ENCODE data around the gene CCNL2. TPM values are rescaled to one million over a fixed set of nuclear protein-coding genes. Genes with fewer than 3 reads are reported as not detected.

The CCNL2 gene
- total and polyA plus RNA-seq, 2 donors (not counting 1 experiment from before 2014, with no cell fraction given) = 102 to 116 TPM

GRCh38 chr1:1367315-1367714 is 31.8 kb downstream of the CCNL2 start:
- Histone ChIP-seq H3K36me3 (ENCODE audit: control insufficient read depth, insufficient read depth, low read length) (peaks cover 4% of the 10 kb centered on the region), H2AFZ (ENCODE audit: low read length) (no peak overlapping the region), H3K4me3 (replicated peaks in 1 of 4; ENCODE audit: control extremely low read depth in 1 of 4, insufficient read depth in 1 of 4, low read depth in 3 of 4, low read length in 4 of 4) (no peak overlapping the region)

GRCh38 chr1:1366699-1367066 is 32.5 kb downstream of the CCNL2 start:
- H2AFZ ChIP-seq (ENCODE audit: low read length) = no peak overlapping the region
- TF ChIP-seq CTCF (conservative IDR thresholded peaks at IDR 0.05 in 1 of 2, IDR thresholded peaks at IDR 0.05 in 1 of 2; ENCODE audit: low read depth in 1 of 2, low read length in 2 of 2) (no peak), EZH2 (IDR thresholded peaks at IDR 0.05; ENCODE audit: low read length, missing control alignments) (no peak)
- no peaks in the 10 kb centered on the region for H4K20me1 ChIP-seq (ENCODE audit: control insufficient read depth, extremely low read depth, insufficient read depth, low read length)
- no peak for DNase-seq (ENCODE audit: low read depth in 2 of 2)
- H3K79me2 ChIP-seq (ENCODE audit: control insufficient read depth, insufficient read depth, low read length) = no peaks in the 10 kb centered on the region
- H3K4me1 ChIP-seq (ENCODE audit: control insufficient read depth, extremely low read depth, insufficient read depth, low read length) = peaks cover 7% of the 10 kb centered on the region
- no peak overlapping the region for H3K27ac ChIP-seq (ENCODE audit: insufficient read depth, low read length)
- H3K27me3 ChIP-seq (ENCODE audit: control insufficient read depth, insufficient read depth, low read length) = no peaks in the 10 kb centered on the region
- H3K9me3 ChIP-seq (ENCODE audit: control insufficient read depth, insufficient read depth, low read depth, low read length) = peaks cover 4% of the 10 kb centered on the region
- H3K36me3 ChIP-seq (ENCODE audit: control insufficient read depth, insufficient read depth, low read length) = peaks cover 1% of the 10 kb centered on the region
- H3K4me3 ChIP-seq (replicated peaks in 1 of 4; ENCODE audit: control extremely low read depth in 1 of 4, insufficient read depth in 1 of 4, low read depth in 3 of 4, low read length in 4 of 4) = no peak overlapping the region
- no peak overlapping the region for H3K9ac ChIP-seq (ENCODE audit: insufficient read depth, low read length)
- no peak overlapping the region for H3K4me2 ChIP-seq (ENCODE audit: extremely low read depth, insufficient read depth, low read length)

More at GRCh38 chr1:1367315-1367714, 31.8 kb downstream of the CCNL2 start:
- Histone ChIP-seq H3K4me1 (ENCODE audit: control insufficient read depth, extremely low read depth, insufficient read depth, low read length) (peaks cover 8% of the 10 kb centered on the region), H3K9me3 (ENCODE audit: control insufficient read depth, insufficient read depth, low read depth, low read length) (peaks cover 4% of the 10 kb centered on the region), H3K79me2 (ENCODE audit: control insufficient read depth, insufficient read depth, low read length) (peaks cover 3% of the 10 kb centered on the region), H4K20me1 (ENCODE audit: control insufficient read depth, extremely low read depth, insufficient read depth, low read length) (no peaks in the 10 kb centered on the region), H3K27ac (ENCODE audit: insufficient read depth, low read length) (no peak overlapping the region), H3K4me2 (ENCODE audit: extremely low read depth, insufficient read depth, low read length) (no peak overlapping the region), H3K27me3 (ENCODE audit: control insufficient read depth, insufficient read depth, low read length) (no peaks in the 10 kb centered on the region), H3K9ac (ENCODE audit: insufficient read depth, low read length) (no peak overlapping the region)
- TF ChIP-seq CTCF (conservative IDR thresholded peaks at IDR 0.05 in 1 of 2, IDR thresholded peaks at IDR 0.05 in 1 of 2; ENCODE audit: low read depth in 1 of 2, low read length in 2 of 2) = no peak
- TF ChIP-seq EZH2 (IDR thresholded peaks at IDR 0.05; ENCODE audit: low read length, missing control alignments) = no peak
- no peak for DNase-seq (ENCODE audit: low read depth in 2 of 2)

GRCh38 chr1:1365875-1366698 is 33.0 kb downstream of the CCNL2 start:
- TF ChIP-seq CTCF (conservative IDR thresholded peaks at IDR 0.05 in 1 of 2, IDR thresholded peaks at IDR 0.05 in 1 of 2; ENCODE audit: low read depth in 1 of 2, low read length in 2 of 2) (no peak), EZH2 (IDR thresholded peaks at IDR 0.05; ENCODE audit: low read length, missing control alignments) (no peak)
- Histone ChIP-seq H3K79me2 (ENCODE audit: control insufficient read depth, insufficient read depth, low read length) (no peaks in the 10 kb centered on the region), H3K4me2 (ENCODE audit: extremely low read depth, insufficient read depth, low read length) (no peak overlapping the region), H4K20me1 (ENCODE audit: control insufficient read depth, extremely low read depth, insufficient read depth, low read length) (no peaks in the 10 kb centered on the region), H3K9me3 (ENCODE audit: control insufficient read depth, insufficient read depth, low read depth, low read length) (peaks cover 4% of the 10 kb centered on the region), H3K27me3 (ENCODE audit: control insufficient read depth, insufficient read depth, low read length) (no peaks in the 10 kb centered on the region), H3K4me3 (replicated peaks in 1 of 4; ENCODE audit: control extremely low read depth in 1 of 4, insufficient read depth in 1 of 4, low read depth in 3 of 4, low read length in 4 of 4) (no peak overlapping the region), H3K27ac (ENCODE audit: insufficient read depth, low read length) (no peak overlapping the region), H3K36me3 (ENCODE audit: control insufficient read depth, insufficient read depth, low read length) (no peaks in the 10 kb centered on the region), H3K9ac (ENCODE audit: insufficient read depth, low read length) (no peak overlapping the region), H3K4me1 (ENCODE audit: control insufficient read depth, extremely low read depth, insufficient read depth, low read length) (peaks cover 10% of the 10 kb centered on the region), H2AFZ (ENCODE audit: low read length) (no peak overlapping the region)
- no peak for DNase-seq (ENCODE audit: low read depth in 2 of 2)

Measured in fibroblast of lung (primary cell).